GM18873 (cell line): ENCODE measurements around the gene RSPRY1.
"Not testable (repeated sequence)": the region's sequence is repeated elsewhere in the genome, so short reads cannot be mapped to it uniquely, and the experiment has no call there.

ENCODE experiments used
- ATAC-seq: cut with Tn5 transposase; IDR thresholded peaks from one replicate; pipeline ENCODE4 v1.9.1; 2021; ENCODE audit warnings: mild to moderate bottlenecking, moderate library complexity, moderate number of reproducible peaks; ENCODE audit not compliant: unreplicated experiment, low FRiP score

Gene RSPRY1

GRCh38 chr16:57185446-57185944 is 634 bp upstream of the RSPRY1 start:
- ATAC-seq, result peak; percentile 36

DNA sequence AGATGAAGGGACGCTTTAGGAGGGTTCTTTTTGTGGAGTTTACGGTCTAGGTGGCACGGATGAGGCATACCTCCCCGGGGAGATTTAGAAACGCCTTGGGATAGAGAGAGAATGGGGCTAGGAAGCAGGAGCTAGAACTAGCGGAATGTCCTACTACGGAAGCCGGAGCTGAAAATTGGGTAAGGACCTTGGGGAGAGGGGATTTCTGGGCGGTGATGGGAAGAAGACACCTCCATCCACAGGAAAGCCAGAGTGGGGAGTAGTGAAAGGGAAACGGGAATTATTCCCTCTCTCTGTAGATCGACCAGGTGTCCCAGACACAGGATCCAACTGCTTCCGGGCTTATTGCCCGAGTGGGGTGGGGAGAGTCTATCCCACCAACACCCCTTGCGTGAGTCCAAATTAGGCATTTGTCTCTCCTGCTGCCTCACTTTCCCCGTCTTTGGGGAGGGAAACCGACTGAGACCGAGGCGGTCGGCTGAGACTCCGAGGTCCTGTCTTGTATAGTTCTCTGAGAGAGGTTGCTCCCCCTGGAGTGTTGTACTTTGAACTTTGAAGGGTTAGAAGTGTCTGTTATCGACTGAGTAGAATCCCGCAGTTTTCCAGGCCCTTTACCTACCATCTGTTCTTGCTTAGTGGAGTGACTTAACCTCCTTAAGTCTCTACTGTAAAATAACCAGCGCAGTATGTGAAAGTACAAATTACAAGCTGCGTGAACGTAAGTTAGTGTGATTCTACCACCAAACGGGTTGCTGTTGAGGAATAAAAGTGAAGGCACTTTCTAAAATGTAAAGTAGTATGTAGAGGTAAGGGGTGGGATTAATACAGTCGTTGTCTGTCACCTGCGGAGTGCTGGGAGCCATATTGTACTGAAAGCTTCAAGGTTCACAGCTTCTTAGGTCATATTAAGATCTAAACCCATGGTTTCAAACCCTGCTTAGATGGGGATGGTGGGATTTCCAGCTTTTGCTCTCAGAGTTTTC is 1.0 kb downstream of the RSPRY1 start:
- no peak for ATAC-seq

DNA sequence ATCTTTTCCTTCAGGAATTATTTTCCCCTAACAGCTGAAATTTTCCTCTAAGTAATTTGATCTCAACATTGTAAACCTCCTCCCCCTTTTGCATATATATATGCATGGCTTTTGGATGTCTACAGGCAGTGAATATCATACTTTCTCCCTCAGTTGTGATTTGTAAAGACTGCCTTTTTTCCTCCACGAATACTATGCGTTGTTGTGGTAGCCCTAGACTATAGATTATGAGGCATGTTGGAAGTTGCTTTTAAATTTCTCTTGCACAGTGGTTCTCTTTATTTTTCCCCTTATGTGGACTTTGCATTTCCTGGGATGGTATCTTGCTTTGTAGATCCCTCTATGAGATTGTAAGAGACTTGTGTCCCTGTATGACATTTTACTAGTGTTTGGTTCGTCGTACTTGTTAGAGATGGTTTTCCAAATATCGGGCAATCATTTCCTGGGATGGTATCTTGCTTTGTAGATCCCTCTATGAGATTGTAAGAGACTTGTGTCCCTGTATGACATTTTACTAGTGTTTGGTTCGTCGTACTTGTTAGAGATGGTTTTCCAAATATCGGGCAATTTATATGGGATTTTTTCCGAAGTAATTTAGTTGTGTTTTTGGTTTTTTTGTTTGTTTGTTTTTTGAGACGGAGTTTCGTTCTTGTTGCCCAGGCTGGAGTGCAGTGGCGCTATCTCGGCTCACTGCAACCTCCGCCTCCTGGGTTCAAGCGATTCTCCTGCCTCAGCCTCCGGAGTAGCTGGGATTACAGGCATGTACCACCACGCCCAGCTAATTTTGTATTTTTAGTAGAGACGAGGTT is 2.0 kb downstream of the RSPRY1 start:
- not testable (repeated sequence) for ATAC-seq

DNA sequence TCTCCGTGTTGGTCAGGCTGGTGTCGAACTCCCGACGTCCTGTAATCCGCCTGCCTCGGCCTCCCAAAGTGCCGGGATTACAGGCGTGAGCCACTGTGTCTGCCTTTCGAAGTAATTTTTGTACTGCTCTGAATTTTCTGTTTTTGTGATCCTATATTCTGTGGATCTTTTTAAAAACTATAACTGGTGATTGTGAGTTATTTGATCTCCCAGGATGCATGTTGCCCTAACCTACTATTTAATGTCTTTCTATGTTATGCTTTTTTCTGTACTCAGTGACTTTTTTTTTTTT is 2.5 kb downstream of the RSPRY1 start:
- ATAC-seq, result no peak

DNA sequence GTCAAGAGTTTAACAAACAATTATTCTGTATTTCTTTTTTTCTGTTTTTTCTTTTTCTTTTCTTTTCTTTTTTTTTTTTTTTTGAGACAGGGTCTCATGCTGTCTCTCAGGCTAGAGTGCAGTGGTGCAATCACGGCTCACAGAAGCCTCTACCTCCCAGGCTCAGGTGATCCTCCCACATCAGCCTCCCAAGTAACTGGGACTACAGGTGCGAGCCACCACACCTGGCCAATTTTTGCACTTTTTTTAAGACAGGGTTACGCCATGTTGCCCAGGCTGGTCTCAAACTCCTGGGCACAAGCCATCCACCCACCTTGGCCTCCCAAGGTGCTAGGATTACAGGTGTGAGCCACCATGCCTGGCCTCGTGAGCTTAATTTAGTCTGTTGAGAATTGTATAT is 3.4 kb downstream of the RSPRY1 start:
- ATAC-seq, result not testable (repeated sequence)

DNA sequence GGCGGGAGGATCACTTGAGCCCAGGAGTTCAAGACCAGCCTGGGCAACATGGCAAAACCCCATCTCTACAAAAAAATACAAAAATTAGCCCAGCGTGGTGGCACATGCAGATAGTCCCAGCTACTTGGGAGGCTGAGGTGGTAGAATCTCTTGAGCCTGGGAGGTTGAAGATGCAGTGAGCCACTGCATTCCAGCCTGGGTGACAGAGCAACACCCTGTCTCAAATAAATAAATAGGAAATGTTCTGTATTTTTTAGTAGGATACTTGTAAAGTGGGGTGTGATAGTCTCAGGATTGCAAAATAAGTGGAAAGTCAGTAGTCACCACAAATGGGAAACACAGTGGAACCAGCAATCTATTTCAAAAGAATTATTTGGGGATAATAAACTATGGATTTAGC is 4.0 kb downstream of the RSPRY1 start:
- no peak for ATAC-seq

- ATAC-seq, result no peak
Observed at GRCh38 chr16:57191056-57191571, 5.0 kb downstream of the RSPRY1 start.

- no peak for ATAC-seq
Observed at GRCh38 chr16:57192146-57192545, 6.0 kb downstream of the RSPRY1 start.

DNA sequence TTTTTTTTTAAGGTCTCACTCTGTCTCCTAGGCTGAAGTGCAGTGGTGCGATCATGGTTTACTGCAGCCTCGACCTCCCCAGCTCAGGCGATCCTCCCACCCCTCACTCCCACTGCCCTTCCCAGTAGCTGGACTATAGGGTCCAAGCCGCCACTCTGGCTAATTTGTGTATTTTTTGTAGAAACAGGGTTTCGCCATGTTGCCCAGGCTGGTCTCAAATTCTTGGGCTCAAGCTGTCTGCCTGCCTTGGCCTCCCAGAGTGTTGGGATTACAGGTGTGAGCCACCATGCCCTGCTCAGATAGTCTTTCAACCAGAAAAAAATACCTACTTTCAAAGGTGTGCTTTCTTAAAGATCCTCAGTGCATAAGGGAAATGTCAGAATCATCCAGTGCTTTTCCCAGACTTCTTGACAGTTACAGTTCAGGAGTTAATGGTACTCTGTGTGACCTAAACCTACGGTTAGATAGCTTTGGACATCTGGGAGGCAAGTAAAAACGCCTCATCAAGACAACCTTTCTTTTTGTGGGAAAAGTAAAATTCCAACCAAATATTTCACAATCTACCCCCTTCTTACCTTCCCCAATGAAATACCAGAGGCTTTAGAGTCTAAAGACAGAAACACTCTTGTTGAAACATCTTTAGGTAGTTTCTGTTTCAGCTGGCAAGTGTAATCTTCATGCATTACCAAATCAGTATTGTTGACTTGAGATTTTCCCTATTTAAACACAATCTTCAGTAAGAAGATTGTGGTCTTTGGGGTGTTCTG is 6.8 kb downstream of the RSPRY1 start:
- ATAC-seq, result no peak

DNA sequence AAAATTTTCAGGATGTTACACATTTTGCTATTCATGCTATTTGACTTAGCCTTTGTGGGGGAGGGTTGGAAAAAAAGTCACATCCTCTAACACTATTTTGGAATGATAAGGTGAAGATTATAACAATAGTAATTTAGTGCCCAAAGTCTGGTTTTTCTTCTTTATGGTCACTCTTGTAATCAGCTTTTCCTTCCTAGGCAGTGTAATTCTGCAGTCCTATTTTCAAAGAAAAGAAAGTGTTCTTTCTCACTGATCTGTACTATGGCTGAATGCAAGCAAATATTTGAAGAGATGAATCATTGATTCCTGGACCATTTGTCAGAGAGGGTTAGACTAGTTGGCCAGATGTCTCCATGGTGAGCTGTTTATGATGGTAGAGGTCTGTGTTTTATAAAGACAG is 8.4 kb downstream of the RSPRY1 start:
- no peak for ATAC-seq

DNA sequence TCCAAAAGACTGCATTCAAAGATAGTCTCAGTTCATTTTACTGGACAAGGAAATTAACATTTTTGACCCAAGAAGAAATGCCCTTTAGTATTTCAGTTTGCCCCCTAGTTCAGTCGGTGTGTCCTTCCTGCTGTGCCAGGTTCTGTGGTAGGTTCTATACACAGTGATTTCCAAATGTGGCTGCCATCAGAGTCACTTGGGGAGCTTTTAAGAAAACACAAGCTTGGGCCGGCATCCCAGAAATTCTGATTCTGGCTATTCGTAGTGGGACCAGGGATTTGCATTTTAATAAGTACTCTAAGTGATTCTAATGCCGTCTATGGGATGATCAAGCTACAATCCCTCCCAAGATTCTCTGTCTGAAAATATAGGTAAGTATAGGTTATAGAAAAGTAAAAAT is 10.2 kb downstream of the RSPRY1 start:
- ATAC-seq, result no peak

- no peak for ATAC-seq
Observed at GRCh38 chr16:57196753-57197152, 10.6 kb downstream of the RSPRY1 start.

- not testable (repeated sequence) for ATAC-seq
Observed at GRCh38 chr16:57200321-57200720, 14.2 kb downstream of the RSPRY1 start.

DNA sequence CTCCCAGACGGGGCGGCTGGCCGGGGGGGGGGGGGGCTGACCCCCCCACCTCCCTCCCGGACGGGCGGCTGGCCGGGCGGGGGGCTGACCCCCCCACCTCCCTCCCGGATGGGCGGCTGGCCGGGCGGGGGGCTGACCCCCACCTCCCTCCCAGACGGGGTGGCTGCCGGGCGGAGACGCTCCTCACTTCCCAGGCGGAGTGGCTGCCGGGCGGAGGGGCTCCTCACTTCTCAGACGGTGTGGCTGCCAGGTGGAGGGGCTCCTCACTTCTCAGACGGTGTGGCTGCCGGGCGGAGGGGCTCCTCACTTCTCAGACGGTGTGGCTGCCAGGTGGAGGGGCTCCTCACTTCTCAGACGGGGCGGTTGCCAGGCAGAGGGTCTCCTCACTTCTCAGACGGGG is 14.8 kb downstream of the RSPRY1 start:
- ATAC-seq, result not testable (repeated sequence)

DNA sequence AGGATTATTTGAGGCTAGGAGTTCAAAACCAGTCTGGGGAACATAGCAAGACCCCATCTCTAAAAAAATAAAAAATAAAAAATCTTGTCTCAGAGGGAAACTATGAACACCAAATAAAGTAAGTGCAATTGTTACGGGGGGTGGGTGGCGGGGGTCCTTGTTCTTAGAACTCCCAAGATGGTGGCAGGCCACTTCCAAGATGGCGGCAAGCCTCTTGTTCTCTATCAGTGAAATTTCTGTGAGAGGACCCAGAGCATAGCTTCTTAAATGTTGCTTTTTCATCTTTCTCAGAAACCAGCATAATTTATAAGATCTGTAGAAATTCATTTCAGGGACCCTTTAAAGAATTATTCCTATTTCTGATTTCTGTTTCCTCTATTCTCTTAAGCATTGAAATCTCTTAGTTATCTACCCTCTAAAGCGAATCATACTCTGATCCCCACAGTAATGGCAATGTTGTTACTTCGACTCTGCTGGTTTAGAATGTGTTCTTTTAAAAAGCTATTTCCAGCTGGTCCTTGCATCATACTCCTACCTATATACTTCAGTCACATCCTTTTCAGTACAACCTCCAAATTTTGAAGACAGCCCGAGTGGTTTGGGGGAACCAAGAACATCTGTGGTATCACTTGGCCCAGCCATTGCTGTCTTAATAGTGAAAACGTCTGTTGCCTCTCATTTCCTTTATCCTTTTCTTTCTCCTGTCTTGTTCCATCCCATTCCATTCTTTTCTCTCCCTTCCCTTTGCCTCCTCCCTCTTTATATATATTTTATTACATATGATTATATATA is 16.2 kb downstream of the RSPRY1 start:
- ATAC-seq, result no peak

- ATAC-seq, result no peak
Observed at GRCh38 chr16:57203451-57203850, 17.3 kb downstream of the RSPRY1 start.

DNA sequence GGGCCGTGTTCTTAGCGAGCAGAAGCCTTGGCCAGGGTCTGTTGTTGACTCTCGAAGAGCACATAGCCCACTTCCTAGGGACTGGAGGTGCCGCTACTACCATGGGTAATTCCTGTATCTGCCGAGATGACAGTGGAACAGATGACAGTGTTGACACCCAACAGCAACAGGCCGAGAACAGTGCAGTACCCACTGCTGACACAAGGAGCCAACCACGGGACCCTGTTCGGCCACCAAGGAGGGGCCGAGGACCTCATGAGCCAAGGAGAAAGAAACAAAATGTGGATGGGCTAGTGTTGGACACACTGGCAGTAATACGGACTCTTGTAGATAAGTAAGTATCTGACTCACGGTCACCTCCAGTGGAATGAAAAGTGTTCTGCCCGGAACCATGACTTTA is 18.5 kb downstream of the RSPRY1 start:
- no peak for ATAC-seq

DNA sequence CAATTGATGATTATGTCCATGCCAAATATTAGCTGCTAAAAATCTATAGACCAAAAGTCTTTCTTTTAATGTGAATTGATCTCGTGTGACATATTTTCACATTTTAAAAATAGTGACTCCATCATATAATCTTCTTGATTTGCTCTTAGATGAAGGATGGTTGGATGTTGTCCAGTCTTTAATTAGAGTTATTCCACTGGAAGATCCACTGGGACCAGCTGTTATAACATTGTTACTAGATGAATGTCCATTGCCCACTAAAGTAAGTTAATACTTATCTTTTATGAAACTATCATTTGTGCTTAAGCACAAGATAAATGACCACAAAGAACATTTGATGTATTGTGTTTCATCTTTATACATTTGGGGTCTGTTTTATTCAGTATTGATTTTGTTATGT is 22.8 kb downstream of the RSPRY1 start:
- no peak for ATAC-seq

DNA sequence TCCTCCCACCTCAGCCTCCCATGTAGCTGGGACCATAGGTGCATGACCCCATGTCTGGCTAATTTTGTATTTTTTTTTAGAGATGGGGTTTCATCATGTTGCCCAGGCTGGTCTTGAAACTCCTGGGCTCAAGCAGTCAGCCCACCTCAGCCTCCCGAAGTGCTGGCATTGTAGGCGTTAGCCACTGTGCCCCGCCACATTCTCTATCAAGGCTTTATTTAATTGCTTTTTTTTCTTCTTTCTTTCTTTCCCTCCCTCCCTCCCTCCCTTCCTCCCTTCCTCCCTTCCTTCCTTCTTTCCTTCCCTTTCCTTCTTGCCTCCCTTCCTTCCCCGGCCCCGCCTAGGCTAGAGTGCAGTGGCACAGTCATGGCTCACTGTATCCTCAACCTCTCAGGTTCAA is 23.7 kb downstream of the RSPRY1 start:
- ATAC-seq, result no peak

DNA sequence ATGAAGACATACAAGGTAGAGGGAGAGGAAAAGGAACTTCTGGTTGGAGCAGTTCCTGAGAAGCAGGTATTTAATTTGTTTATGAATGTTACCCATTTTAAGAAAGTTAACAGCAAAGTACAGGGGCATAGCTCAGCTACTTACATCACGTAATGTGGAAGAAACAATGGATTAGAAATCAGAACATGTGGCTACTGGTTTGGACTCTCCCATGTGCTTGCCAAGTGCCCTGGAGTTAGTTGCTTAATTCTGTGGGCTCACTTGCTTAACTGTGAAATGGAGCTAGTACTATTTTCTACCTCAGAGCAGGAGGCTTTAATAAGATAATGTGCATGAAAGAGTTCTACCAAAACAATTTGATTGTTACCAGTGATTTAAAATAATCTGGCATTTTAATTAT is 27.3 kb downstream of the RSPRY1 start:
- ATAC-seq, result no peak
